Neural cell (in vitro differentiated cells): ENCODE results near the gene AHNAK.

Experiments used
- EP300 ChIP-seq: fragments of 450-650 bp; conservative IDR thresholded peaks from 2 replicates; pipeline ENCODE4 v1.6.1; 2014; ENCODE audit warnings: antibody characterized with exemption, mild to moderate bottlenecking, moderate library complexity; ENCODE audit not compliant: poor library complexity, severe bottlenecking
- EZH2 ChIP-seq: fragments of 200-600, 300-800 bp; shearing (Covaris generic), sonication (generic); IDR thresholded peaks from 2 replicates; pipeline ENCODE4 v1.6.1; 2014; ENCODE audit warnings: antibody characterized with exemption, low read length, borderline replicate concordance, mild to moderate bottlenecking; ENCODE audit not compliant: insufficient read depth, poor library complexity, severe bottlenecking
- TAF1 ChIP-seq: IDR thresholded peaks from 2 replicates; pipeline ENCODE4 v1.6.1; 2012; ENCODE audit warnings: low read depth
- TF ChIP-seq, protein P1 (sequence below): fragments of 450-650 bp; IDR thresholded peaks from 2 replicates; pipeline ENCODE4 v1.5.1; 2014; ENCODE audit warnings: antibody characterized with exemption, mild to moderate bottlenecking, moderate library complexity; ENCODE audit not compliant: poor library complexity, severe bottlenecking
- TF ChIP-seq, protein P2 (sequence below): IDR thresholded peaks from 2 replicates; pipeline ENCODE4 v1.6.1; 2012; ENCODE audit warnings: borderline replicate concordance

DNA sequence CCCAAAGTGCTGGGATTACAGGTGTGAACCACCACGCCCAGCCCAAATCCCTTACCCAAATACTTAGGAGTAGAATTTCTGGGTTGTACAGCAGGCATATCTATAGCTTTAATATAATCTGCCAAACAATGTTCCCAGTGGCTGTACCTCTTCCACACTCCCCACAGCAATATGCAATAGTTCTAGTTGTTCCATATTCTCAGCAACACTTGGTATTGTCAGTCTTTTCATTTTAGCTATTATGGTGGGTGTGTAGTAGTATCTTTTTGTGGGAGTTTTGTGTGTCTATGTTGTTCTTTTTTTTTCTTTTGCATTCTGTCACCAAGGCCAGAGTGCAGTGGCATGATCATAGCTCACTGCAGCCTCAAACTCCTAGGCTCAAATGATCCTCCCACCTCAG is 109.0 kb downstream of the AHNAK start:
- TF ChIP-seq, protein P1, sequence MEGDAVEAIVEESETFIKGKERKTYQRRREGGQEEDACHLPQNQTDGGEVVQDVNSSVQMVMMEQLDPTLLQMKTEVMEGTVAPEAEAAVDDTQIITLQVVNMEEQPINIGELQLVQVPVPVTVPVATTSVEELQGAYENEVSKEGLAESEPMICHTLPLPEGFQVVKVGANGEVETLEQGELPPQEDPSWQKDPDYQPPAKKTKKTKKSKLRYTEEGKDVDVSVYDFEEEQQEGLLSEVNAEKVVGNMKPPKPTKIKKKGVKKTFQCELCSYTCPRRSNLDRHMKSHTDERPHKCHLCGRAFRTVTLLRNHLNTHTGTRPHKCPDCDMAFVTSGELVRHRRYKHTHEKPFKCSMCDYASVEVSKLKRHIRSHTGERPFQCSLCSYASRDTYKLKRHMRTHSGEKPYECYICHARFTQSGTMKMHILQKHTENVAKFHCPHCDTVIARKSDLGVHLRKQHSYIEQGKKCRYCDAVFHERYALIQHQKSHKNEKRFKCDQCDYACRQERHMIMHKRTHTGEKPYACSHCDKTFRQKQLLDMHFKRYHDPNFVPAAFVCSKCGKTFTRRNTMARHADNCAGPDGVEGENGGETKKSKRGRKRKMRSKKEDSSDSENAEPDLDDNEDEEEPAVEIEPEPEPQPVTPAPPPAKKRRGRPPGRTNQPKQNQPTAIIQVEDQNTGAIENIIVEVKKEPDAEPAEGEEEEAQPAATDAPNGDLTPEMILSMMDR = no peak
- TF ChIP-seq EZH2 (no peak), EP300 (no peak), TAF1 (no peak)
- TF ChIP-seq, protein P2, sequence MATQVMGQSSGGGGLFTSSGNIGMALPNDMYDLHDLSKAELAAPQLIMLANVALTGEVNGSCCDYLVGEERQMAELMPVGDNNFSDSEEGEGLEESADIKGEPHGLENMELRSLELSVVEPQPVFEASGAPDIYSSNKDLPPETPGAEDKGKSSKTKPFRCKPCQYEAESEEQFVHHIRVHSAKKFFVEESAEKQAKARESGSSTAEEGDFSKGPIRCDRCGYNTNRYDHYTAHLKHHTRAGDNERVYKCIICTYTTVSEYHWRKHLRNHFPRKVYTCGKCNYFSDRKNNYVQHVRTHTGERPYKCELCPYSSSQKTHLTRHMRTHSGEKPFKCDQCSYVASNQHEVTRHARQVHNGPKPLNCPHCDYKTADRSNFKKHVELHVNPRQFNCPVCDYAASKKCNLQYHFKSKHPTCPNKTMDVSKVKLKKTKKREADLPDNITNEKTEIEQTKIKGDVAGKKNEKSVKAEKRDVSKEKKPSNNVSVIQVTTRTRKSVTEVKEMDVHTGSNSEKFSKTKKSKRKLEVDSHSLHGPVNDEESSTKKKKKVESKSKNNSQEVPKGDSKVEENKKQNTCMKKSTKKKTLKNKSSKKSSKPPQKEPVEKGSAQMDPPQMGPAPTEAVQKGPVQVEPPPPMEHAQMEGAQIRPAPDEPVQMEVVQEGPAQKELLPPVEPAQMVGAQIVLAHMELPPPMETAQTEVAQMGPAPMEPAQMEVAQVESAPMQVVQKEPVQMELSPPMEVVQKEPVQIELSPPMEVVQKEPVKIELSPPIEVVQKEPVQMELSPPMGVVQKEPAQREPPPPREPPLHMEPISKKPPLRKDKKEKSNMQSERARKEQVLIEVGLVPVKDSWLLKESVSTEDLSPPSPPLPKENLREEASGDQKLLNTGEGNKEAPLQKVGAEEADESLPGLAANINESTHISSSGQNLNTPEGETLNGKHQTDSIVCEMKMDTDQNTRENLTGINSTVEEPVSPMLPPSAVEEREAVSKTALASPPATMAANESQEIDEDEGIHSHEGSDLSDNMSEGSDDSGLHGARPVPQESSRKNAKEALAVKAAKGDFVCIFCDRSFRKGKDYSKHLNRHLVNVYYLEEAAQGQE = no peak
